Endothelial cell of umbilical vein (primary cell): ENCODE data around the gene TCP10L. TPM values are rescaled to one million over a fixed set of nuclear protein-coding genes. Genes with fewer than 3 reads are reported as not detected.

ENCODE experiments used
- BruUV-seq: library from RNA; stranded (reverse); fragments of 400-500 nt; replicated peaks from 2 replicates; lab custom pipeline; 2021; lab: Mats Ljungman, UMichigan
- CTCF ChIA-PET: fragments of 300-600, 350-600 bp; sonication (Branson Sonifier 250); formaldehyde crosslinking; loops from one replicate; lab custom pipeline; 2021; ENCODE audit warnings: antibody characterized with exemption, inconsistent platforms; lab: Charles Lee
- POLR2A ChIA-PET: fragments of 300-600, 350-600 bp; sonication (Branson Sonifier 250); formaldehyde crosslinking; loops from one replicate; lab custom pipeline; 2021; ENCODE audit warnings: antibody characterized with exemption, inconsistent platforms; lab: Charles Lee
- DNase-seq: peaks from one replicate; pipeline ENCODE4 v3.0.0-alpha.2; 2011; ENCODE audit warnings: low read depth, low spot score
- FAIRE-seq: peaks from 2 replicates; lab custom pipeline; 2011; peaks lifted over from hg19 to GRCh38; lab: Jason Lieb, UNC
- H2AFZ ChIP-seq: 2 replicates; pipeline ENCODE4 v1.6.0; 2012; ENCODE audit warnings: low read depth, low read length, control low read depth, inconsistent platforms
- H3K27ac ChIP-seq: 2 replicates; pipeline ENCODE4 v1.5.1; 2011; ENCODE audit warnings: low read depth, mild to moderate bottlenecking, control low read depth, low read length, moderate library complexity; ENCODE audit not compliant: insufficient read depth
- H3K27me3 ChIP-seq, 2 experiments: 2 replicates each; pipeline versions ENCODE4 v1.6.0 to v1.6.1; 2011; ENCODE audit warnings: low read length in 2 of 2, mixed read lengths in 1 of 2; ENCODE audit not compliant: control insufficient read depth in 2 of 2, insufficient read depth in 2 of 2
- H3K36me3 ChIP-seq, 2 experiments: 2 replicates in 1 of 2; 3 replicates in 1 of 2; pipeline ENCODE4 v1.5.1; 2011; ENCODE audit warnings: low read length in 2 of 2, mild to moderate bottlenecking in 1 of 2, moderate library complexity in 1 of 2; ENCODE audit not compliant: control insufficient read depth in 2 of 2, insufficient read depth in 2 of 2; ENCODE audit errors: extremely low read depth in 1 of 2
- H3K4me1 ChIP-seq: 3 replicates; pipeline ENCODE4 v1.5.1; 2011; ENCODE audit warnings: mild to moderate bottlenecking, low read length; ENCODE audit not compliant: control insufficient read depth, insufficient read depth; ENCODE audit errors: extremely low read depth
- H3K4me2 ChIP-seq: 2 replicates; pipeline ENCODE4 v1.6.1; 2011; ENCODE audit warnings: low read length, control low read depth, mixed read lengths; ENCODE audit not compliant: insufficient read depth
- H3K4me3 ChIP-seq, 3 experiments: fragments of 200-600 bp in 1 of 3; sonication (generic), shearing (Covaris generic) in 1 of 3; replicated peaks in 1 of 3; 2 replicates each; pipeline ENCODE4 v1.5.1; 2011 to 2016; ENCODE audit warnings: control low read depth in 3 of 3, low read length in 3 of 3, mild to moderate bottlenecking in 2 of 3, inconsistent platforms in 1 of 3, low read depth in 1 of 3, moderate library complexity in 1 of 3; ENCODE audit not compliant: insufficient read depth in 1 of 3
- H3K79me2 ChIP-seq: 2 replicates; pipeline ENCODE4 v1.6.0; 2012; ENCODE audit warnings: low read length, inconsistent platforms; ENCODE audit not compliant: control insufficient read depth, insufficient read depth
- H3K9ac ChIP-seq: replicated peaks from 2 replicates; pipeline ENCODE3; 2011; ENCODE audit warnings: low read length, control low read depth; ENCODE audit not compliant: insufficient read depth; ENCODE audit errors: extremely low read depth
- H3K9me1 ChIP-seq: replicated peaks from 3 replicates; pipeline ENCODE4 v1.6.0; 2011; ENCODE audit warnings: mild to moderate bottlenecking, low read length; ENCODE audit not compliant: control insufficient read depth, insufficient read depth; ENCODE audit errors: extremely low read depth
- H3K9me3 ChIP-seq: replicated peaks from 2 replicates; pipeline ENCODE4 v1.5.1; 2012; ENCODE audit warnings: low read length, inconsistent platforms; ENCODE audit not compliant: control insufficient read depth, insufficient read depth
- H4K20me1 ChIP-seq: replicated peaks from 2 replicates; pipeline ENCODE3; 2011; ENCODE audit warnings: mild to moderate bottlenecking, low read length; ENCODE audit not compliant: control insufficient read depth, insufficient read depth; ENCODE audit errors: extremely low read depth
- EZH2 ChIP-seq: IDR thresholded peaks from 2 replicates; pipeline ENCODE4 v1.6.1; 2012; ENCODE audit warnings: borderline replicate concordance, low read depth, mild to moderate bottlenecking, moderate library complexity, low read length, inconsistent platforms; ENCODE audit not compliant: severe bottlenecking
- JUN ChIP-seq: IDR thresholded peaks from 2 replicates; pipeline ENCODE4 v1.6.1; 2011; ENCODE audit warnings: borderline replicate concordance, low read depth; ENCODE audit not compliant: insufficient read length, insufficient read depth
- MYC ChIP-seq: IDR thresholded peaks from one replicate; pipeline ENCODE4 v1.6.1; 2011; ENCODE audit warnings: mild to moderate bottlenecking, low read depth, low read length
- POLR2A ChIP-seq: IDR thresholded peaks from 2 replicates; pipeline ENCODE4 v1.6.1; 2012; ENCODE audit warnings: low read depth, mild to moderate bottlenecking, control low read depth, low read length
- POLR2AphosphoS5 ChIP-seq: IDR thresholded peaks from 2 replicates; pipeline ENCODE4 v1.6.1; 2012; ENCODE audit warnings: low read depth, mild to moderate bottlenecking, control low read depth, low read length, moderate library complexity; ENCODE audit not compliant: insufficient read depth
- dilution Hi-C: fragments of 300-500 bp; cut with MboI; formaldehyde crosslinking; loops from one replicate; pipeline ENCODE4 v1.15.0; 2019; ENCODE audit warnings: low sequenced_read_pairs; ENCODE audit not compliant: extremely low pct_ligation_motif_present
- intact Hi-C: fragments of 100-400 bp; cut with micrococcal nuclease; formaldehyde crosslinking; loops from one replicate; pipeline ENCODE4 v1.10.0; 2022
- polyA plus RNA-seq, 4 experiments: library from polyadenylated mRNA; depleted of rRNA in 3 of 4; stranded (reverse) in 3 of 4; unstranded in 1 of 4; fragments of >200 nt; gene quantifications; 2 replicates each; pipeline versions ENCODE4 v1.2.1 to v1.2.3, GENCODE V29; 2011 to 2012; ENCODE audit warnings: missing spikeins in 1 of 4
- total RNA-seq: library from RNA; stranded (reverse); gene quantifications from 2 replicates; pipeline ENCODE4 v1.2.3, GENCODE V29; 2021

Gene TCP10L
- total and polyA plus RNA-seq, 2 donors (not counting 3 experiments of a cell fraction or from before 2014, with no cell fraction given) = 0.07 TPM; not detected in 1

DNA sequence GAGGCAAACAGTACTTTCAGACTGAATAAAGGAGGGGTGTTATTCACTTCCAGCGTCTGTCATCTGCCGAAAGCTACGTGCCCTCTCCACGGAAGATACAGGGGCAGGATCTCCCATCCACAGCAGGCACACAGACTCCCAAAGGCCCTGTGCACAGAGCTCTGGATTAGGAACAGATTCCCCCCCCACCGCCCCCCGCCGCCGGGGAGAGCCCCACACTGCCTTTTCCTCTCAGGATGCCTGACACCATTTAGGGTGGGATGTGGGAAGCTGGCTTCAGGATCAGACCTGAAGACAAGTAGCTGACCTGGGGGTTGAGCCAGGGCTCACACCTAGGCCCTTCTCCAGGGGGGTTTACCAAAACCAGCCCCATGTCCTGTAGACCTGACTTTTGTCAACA is 8.4 kb upstream of the TCP10L start:
- H3K27me3 ChIP-seq = no peaks in the 10 kb centered on the region
- no peak overlapping the region for H3K4me3 ChIP-seq
- H3K79me2 ChIP-seq = no peaks in the 10 kb centered on the region
- peaks cover 9% of the 10 kb centered on the region for H3K4me1 ChIP-seq
- no peak overlapping the region for H3K9ac ChIP-seq
- no TSS peak for BruUV-seq
- H3K4me2 ChIP-seq = no peak overlapping the region
- DNase-seq (no peak), FAIRE-seq (no peak)
- H3K36me3 ChIP-seq = no peaks in the 10 kb centered on the region
- dilution Hi-C loops (no loop called here), intact Hi-C loops (no loop called here)
- H3K9me3 ChIP-seq = no peaks in the 10 kb centered on the region
- ChIA-PET POLR2A (no interaction called here), CTCF (interaction anchor here (9.7 kb wide), 1 partner anchor 187 kb away, joined by 286 read pairs; the partner anchor contains the start of gene EVA1C)
- H3K9me1 ChIP-seq = no peaks in the 10 kb centered on the region
- TF ChIP-seq JUN (no peak), EZH2 (no peak), POLR2AphosphoS5 (no peak), MYC (no peak), POLR2A (no peak)
- no peak overlapping the region for H2AFZ ChIP-seq
- no peaks in the 10 kb centered on the region for H4K20me1 ChIP-seq
- H3K27ac ChIP-seq = no peak overlapping the region

DNA sequence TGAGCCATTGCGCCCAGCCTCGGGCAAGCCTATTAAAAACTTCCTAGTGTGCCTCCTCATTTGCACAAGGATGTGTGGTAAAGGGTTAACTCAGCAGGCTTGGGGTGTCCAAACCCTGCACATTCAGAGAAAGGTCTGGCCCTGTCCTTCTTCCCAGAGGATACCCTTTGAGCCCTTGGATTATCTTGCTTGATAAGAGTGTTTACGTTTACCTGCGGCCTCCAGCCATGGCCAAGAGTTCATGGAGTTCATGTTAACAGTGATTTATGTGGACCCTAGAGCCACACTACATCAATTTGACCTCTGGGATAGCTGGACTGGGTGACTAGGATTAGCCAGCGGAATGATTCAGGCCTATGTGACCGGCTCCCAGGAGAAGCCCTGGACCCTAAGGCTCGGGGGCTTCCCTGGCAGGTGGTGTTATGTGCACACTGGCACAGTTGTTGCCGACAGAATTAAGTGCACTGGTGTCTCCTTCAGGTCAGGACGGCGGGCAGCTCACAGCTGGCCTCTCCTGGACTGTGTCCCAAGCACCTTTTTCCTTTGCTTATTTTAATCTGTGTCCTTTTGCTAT is 7.7 kb upstream of the TCP10L start:
- CTCF ChIA-PET = interaction anchor here (9.7 kb wide), 1 partner anchor 187 kb away, joined by 286 read pairs; the partner anchor contains the start of gene EVA1C
- DNase-seq = no peak
- dilution Hi-C loops = no loop called here
- POLR2A ChIA-PET = no interaction called here
- Histone ChIP-seq H3K4me2 (no peak overlapping the region), H3K36me3 (no peaks in the 10 kb centered on the region), H3K4me1 (peaks cover 9% of the 10 kb centered on the region), H4K20me1 (no peaks in the 10 kb centered on the region), H3K27ac (no peak overlapping the region), H3K27me3 (no peaks in the 10 kb centered on the region), H3K9me1 (no peaks in the 10 kb centered on the region), H2AFZ (no peak overlapping the region), H3K9me3 (no peaks in the 10 kb centered on the region), H3K79me2 (no peaks in the 10 kb centered on the region), H3K4me3 (no peak overlapping the region), H3K9ac (no peak overlapping the region)
- intact Hi-C loops = no loop called here
- FAIRE-seq = no peak
- TF ChIP-seq MYC = no peak
- no TSS peak for BruUV-seq
